ENCODE data around the gene JAG2.

JAG2 gene

DNA sequence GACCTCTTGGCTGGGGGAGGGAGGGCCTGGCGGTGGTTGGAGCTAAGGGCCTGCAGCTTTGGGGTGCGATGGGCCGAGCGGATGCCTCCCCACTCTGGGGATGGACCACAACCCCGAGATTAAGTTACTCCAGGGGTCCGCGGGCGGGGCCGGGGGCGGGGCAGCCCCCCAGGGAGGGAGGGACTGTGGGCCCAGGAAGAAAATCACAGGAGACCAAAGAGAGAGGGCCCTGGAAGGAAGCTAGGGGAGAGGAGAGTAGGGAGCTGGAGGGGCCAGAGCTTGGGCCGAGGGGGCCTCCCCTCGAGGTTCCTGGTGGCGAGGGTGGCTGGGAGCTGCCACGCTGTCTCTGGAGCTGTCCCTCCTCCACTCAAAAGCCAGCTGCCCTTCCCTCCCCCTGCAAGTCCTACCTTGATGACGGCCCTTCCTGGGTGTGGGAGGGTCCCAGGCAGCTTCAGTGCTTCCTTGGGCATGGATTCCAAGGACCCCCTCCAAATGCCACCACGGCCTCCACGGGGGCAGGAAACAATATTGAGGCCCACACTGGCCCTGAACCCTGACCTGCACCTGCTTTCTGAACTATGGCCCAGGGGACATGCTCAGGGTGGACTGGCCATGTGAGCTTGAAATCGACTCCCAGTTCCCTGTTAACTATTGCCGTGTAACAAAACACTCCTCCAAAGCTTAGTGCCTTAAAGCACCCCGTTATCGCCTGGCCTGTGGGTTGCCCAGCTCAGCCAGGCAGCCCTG, 13.1 kb upstream of the JAG2 start:
- no peak for DNase-seq (ENCODE audit: low spot score)

DNA sequence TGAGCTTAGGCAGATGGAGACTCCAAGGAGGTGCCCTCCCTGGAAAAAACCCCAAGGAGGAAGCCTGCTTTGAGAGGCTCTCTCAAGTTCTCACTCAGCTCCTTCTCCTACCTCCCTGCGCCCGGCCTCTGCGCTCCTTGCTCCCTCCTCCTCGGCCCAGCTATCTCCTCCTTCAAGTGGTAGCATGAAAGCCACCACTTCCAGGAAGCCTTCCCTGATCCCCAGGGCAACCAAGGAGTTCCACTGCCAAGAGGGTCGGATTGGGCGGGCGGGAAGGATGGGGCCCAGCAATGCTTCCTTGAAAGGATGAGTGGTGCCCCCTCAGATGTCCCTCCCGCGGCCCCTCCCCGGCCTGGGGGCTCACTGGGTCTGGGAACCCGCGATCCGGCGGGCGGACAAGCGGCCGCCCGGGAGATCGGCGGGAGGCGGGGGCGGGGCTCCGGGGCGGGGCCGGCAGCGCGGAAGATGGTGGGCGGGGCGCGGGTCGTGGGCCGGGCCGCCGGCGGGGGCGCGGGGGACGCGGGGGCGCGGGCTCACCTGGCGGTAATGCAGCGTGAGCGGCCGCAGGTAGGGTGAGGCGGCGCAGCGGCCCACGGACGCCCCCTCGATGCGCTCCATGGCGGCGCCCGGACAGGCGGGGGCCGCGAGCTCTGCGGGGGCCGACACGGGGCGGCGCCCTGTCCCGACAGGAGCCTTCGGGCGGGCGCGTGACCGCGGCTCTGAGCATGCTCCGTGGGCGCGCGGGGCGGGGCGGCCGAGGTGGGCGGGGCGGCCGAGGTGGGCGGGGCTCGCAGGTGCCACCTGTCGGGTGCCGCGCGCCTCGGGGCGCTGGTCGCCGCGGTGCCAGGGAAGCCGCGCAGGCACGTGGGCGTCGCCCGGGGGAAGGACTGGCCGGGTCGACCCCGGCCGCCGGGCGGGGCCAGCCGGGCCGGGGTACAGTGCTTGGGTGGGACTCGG, 12.3 kb upstream of the JAG2 start, which contains the start of gene NUDT14:
TSS of gene NUDT14 (minus strand) at position 721 of the 957 bp plus-strand sequence. CDS start at position 618, 103 bp downstream.
- peak; percentile 94 for DNase-seq (ENCODE audit: low spot score)

DNA sequence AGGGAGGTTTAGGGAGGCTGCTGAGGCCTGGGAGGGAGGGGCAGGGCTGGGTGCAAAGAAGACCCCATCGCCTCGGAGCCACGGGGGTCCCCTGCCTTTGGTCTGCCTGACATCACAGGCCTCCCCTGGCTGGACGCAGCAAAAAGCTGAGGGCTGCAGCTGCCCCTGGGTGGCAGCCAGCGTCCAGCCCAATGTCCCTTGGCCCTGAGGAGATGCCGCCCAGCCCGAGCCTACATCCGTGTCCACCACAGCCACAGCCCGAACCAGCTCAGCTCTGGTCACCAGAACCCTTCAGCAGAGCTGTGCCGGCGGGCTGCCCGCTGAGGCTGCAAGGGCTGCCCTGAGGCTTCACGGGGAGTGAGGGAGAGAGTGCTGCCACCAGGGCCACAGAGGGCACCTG, 10.6 kb upstream of the JAG2 start:
- no peak for DNase-seq (ENCODE audit: low spot score)

DNA sequence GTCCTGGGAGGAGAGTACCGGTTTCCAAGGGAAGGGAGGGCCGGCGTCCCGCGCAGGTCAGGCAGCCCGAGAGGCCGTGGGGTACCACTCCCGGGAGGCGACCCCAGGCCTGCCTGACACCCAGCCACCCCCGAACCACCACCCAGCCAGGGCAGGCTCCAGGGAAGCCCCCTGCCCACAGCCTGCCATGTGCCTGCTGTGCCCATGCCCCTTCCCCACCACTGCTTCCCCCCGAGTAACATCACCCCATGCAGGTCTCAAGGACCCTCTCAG, 10.2 kb upstream of the JAG2 start:
- DNase-seq (ENCODE audit: low spot score), result no peak

DNA sequence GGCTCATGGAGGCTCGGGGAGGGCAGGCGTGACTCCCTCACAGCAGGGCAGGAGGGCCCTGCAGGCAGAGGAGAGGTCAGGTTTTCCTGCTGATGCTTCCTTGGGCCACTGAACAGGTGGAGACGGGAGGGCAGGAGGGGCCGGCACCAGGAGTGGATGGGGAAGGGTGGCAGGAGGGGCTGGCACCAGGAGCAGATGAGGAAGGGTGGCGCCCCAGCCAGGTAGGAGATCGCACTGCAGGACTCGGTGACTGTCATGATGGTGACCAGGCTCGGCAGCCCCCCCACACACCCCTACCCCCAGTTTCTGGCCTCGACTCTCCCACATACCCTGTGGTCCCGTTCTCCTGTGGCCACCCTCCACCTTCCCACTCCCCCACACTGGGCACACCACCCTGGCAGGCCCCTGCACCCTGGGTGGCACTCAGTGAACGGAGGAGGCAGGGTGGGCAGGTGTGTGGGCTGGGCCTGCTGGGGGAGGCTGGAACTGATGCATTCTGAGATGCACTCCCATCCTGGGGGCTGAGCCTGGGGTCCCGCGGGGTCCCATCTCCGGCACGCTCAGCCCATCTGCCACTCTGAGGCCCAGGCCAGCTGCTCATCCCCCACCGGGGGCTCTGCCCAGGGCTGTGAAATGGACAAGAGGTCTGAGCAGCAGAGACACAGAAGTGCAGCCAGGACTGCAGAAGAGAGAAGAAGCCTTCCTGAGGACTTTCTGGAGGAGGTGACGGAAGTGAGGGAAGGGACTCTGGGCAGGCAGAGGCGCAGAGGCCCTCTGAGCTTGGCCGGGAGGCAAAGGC, 9.7 kb upstream of the JAG2 start:
- DNase-seq (ENCODE audit: low spot score), result no peak

DNA sequence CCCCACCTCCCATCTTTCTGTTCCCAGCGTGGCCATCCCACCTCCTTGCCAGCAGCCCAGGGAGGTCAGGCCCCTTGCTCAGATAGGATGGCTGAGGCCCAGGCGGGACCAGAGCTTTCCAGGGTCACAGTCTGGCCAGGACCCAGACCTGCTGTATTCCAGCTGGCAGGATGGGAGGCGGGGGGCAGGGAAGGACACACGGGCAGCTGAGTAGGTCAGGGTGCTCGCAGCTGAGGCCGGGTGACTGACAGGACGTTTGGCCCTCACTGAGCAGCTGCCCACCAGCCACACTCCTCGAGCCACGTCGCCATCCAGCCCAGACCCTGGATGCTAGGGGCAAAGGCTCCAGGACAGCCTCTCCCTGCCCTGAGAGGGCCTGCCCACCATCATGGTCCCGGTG, 8.5 kb upstream of the JAG2 start:
- no peak for DNase-seq (ENCODE audit: low spot score)

DNA sequence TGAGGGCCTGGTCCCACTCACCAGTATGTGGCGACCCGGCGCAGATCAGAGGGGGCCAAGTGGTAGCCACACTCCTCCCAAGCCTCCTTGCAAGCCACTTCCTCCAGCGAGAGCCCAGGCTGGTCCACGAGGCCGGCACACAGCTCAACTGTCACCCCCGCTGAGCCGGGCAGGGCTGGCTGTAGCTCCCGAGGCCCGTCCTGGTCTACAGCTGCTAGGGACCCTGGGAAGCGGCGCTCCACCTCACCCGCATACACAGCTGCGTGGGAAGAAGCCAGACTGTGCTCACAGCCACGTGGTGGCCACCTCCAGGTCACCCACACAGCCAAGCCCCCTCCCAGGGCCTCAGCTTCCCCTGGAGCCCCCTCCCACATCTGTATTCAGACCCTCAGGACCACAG, 7.9 kb upstream of the JAG2 start:
- no peak for DNase-seq (ENCODE audit: low spot score)

DNA sequence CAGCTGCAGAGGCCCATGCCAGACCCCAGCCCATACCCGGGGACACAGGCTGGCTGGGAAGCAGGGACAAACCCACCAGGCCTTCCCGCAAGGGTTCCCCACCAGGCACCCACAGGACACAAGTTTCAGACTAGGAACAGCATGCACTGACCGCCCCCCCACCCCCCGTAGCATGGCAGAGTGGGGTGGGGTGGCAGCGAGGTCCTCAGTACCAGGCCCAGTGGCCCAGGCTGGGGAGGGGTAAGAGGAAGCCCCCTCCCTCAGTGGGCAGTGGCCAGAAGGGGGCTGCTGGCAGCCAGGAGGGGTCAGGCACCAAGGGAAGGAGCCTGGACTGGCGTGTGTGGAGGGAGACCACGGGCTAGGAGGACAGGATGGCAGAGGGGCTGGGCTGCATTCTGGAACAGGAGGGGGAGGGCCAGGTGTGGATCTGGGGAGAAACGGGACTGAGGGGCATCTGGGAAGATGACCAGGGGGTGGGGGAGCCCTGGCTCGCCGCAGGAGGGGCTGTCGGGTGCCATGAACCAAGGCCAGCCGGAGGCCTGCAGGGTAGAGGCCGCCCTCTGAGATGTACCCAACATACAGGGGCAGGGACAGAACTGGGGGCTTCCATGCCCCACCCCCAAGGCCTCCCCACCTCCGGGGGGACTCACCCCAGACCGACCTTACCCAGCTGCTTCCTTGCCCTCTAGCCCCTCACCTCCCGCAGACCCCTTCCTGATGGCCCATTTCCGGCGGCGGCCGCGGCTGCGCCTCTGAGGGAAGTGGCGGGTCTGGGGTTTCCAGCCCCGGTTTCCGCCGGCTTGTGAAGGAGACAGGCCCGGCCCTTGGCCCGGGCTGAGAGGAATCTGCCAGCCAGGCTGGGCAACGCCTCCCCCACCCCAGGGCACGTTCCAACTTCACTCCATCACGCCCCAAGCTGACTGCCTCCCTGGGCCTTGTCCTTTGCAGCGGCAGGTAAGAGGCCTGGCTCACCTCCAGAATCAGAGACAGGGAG, 5.6 kb upstream of the JAG2 start:
- no peak for DNase-seq (ENCODE audit: low spot score)

DNA sequence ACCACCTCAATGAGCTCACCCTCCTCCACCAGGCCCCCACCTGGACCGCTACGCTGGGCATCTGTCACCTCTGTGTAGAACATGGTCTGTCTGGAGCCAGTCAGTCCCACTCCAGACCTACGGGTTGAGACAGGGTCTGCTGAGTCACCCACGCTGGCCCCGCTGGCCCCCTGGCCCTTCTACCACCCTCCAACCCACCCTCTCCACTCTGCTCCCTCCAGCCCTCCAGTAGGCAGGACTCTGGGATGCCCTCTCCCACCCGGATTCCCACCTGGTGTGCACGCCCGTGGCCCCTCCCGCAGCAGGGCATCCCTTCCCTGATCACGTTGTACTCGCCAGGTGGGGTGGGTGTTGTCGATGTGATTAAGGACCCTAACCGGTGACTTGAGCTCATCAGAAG, 4.6 kb upstream of the JAG2 start:
- no peak for DNase-seq (ENCODE audit: low spot score)

DNA sequence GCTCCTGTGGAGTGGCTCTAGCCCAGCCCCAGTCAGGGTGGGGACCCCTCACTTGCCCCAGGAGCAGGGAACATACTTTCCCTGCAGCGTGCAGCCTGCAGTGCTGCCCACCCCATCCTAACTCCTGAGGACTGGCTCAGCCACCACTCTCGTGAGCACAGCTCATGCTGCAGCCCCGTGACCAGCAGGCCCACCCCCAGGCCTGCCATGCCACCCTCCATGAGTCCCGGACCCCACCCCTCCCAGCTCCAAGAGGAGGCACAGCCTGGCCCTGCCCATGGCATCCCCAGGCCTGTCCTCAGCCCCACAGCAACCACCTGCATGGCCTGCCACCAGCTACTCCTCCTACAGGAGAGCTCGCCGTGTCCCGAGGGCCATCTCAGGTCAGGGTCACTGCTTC, 3.9 kb upstream of the JAG2 start:
- DNase-seq (ENCODE audit: low spot score), result no peak

DNA sequence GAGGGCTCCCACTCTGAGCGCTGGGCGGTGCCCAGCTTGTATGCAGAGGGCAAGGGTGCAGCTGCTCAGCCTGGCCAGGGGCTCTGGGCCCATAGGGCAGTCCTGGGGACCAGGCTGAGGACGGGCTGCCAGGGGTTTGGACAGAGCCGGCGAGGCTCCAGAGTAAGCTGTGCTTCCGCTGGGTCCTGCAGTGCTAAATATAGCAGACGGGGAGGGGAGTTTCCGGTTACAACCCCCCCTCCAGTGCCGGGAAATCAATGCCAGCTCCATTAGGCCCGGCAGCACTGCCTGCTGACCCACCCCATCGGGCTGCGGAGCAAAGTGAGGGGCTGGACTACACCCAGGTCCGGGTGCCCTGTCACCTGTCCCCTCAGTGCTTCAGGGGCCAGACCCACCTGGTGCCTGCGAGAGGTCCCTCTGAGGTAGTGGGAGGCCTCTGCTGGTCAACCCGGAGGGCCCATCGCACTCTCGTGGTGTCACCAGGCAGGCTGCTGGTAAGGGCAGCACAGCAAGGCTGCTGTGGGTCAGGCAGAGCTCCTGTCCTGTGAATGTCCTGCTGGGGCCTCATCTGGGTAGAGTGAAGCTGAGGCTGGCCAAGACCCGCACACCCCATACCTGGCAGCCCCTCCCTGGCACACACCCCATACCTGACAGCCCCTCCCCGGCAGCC, 2.6 kb upstream of the JAG2 start:
- DNase-seq (ENCODE audit: low spot score), result no peak

DNA sequence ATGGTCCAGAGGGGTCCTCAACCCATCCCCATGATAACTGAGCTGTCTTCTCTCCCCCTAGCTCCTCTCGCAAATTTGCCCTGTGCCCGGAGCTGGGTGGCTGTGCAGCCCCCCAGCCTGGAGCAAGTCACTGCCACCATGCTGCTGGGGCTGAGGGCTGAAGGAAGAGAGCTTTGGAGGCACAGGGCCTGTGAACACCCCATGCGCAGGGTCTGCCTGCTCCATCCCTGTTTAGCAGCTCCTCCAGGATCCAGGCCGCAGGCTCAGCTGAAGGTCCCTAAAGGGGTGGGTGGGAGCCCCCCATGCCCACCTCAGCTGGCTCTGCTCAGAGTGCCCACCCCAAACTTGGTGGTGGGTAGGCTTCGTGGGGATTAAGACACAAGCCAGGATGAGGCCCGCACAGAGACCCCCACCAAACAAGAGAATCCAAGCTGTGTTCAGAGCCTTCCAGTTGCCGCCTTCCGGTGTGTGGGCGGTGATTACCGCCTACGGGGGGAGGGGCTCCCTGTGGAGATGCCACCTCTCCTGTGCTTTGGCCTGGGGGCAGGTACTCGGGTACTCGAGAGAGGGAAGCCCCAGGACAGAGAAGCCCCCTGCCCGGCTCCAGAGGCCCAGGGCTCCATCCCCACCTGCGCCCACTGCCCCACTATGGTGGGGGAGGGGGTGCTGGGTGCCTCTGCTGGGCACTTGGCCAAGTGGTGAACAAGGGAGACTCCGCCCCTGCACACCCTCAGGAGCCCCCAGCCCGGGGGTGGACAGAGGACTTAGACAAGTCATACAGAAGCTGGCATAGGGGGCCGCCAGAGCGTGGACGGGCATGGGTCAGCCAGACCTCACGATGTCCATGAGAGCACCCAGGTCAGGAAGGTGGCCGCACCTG, 1.4 kb upstream of the JAG2 start:
- no peak for DNase-seq (ENCODE audit: low spot score)

DNA sequence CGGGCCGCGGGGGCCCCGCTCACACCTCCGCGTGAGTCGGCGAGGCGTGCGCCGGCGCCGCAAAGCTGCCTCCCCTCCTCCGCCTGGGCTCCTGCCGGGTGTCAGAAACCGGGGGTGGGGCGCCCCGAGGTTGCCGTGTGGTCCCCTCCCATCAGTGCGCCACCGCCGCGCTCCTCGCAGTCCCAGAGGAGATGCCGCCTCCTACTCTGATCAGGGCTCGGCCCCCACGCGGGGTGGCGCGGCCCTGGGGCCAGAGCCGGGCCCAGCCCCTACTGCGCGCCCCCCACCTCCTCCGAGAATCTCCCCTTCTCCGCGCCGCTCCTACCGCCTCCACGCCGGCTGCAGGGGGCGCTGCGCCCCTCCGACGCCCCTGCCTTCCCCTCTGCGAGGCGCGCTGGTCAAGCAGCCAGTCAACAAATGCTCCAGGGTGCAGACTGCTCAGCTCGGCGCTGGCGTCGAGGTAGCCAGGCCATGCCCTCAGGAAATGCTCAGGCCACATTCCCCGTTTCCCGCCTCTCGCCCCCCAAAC, 467 bp upstream of the JAG2 start:
- DNase-seq (ENCODE audit: low spot score), result peak; percentile 65

DNA sequence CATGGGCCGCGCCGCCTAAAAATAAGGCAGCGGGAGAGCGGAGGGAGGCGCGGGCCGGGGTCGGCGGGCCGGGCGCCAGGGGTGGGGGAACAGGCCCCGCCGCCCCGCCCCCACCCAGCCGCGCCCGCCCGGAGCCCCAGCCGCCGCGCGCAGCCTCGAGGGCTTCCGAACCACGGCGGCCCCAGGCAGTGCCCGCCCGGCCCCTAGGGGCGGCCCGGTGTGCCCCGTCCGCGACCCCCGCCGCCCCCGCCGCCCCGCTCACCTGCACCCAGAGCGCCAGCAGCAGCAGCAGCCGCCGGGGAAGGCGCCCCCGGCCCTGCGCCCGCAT, 519 bp downstream of the JAG2 start:
- no peak for DNase-seq (ENCODE audit: low spot score)

DNA sequence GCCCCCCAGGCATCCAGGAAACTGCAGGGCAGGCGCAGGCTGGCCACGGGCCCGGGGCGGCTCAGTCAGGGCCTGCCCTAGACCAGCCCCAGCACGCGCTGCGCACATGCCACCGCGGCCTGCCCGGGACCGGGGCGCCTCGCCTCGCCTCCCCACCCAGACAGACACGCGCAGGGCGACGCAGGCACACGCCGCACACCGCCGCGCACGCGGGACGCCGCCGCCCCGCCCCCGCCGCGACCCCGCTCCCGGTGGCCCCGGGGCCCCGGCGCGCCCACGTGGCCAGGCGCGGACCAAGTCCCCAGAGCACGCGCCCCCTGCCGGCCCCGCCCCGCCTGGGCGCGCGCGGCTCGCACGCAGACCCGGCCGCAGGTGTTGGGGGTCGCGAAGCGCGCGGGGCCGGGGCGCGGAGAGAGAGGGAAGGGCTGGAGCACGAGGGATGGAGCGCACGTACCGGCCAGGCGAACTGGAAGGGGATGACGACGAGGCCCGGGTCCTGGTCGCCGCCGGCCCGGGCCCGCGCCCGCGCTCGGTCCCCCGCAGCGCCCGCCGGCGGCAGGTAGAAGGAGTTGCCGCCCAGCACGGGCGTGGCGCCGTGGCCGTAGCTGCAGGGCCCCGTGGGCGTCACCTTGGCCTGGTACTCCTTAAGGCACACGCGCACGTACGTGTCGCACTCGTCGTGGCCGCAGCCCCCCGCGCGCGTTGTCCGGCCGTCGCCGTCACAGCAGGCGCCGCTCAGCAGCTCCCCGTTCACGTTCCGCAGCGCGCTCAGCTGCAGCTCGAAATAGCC, 1.1 kb downstream of the JAG2 start:
- DNase-seq (ENCODE audit: low spot score), result peak; percentile 75

DNA sequence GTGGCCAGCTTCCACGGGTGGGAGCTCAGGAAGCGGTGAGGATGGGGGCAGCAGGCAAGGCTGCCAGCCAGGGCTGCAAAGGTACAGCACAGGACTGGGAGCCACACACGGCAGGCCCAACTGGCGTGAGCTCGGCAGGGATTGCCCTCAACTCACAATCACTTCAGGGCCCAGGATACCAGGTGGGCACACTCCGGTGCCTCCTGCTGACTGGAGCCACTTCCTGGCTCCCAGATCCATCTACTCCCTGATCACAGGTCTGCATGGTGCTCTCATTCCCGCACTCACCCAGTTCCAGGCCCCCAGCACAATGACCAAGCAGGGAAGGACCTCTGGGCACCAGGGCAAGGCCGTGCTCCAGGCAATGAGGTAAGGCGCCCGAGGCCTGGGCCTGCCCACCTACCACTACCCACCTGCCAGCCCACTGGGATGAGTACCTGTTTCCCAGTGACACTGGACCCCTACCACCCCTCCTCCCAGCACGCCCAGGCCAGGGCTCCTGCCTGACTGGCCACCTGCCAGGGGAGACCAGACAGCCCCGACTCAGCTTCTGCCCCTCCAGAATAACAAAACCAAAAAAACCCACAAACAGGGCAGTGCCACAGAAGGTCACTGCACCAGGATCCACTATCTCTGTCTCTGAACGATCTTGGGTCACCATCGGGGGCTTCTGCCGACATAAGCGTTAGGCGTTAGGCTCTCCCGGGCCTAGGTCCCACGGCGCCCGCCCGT, 1.8 kb downstream of the JAG2 start:
- DNase-seq (ENCODE audit: low spot score), result no peak

DNA sequence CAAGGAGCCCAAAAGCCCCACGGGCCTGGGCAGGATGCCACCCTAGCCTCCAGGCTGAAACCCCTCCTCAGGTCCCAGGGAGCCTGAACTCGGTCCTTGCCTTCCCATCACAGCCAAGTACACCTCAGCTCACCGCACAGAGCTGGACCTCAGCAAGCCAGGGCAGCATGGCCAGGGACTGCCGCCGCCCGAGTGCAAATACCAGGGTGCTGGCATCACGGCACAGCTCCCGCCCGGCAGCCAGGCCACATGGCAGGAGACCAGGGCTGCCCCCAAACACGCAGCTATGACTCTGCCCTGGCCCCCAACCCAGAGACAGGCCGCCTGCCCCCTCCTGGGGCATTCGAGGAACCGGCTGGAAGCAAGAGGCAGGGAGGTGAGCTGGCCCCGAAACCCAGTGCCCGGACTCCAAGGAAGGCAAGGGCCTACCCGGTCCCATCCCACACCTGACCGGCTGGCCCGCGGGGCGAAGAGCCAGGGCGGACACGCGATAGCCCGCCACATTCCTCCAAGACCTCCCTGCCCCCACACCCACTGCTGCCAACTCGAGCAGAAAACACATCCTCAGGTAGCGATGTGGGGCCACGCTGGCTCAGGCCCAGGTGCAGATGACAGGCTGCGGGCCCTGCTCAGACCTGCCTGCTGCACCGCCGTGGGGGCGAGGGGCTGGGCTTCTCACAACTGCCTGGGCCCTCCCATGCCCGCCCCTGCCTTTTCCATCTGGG, 2.7 kb downstream of the JAG2 start:
- DNase-seq (ENCODE audit: low spot score), result no peak
